Measurements from ENCODE around the gene EPS8L3.

Gene EPS8L3

GRCh38 chr1:109793486-109794318, 30.0 kb upstream of the EPS8L3 start:
- no peak for DNase-seq (ENCODE audit: low read depth, low spot score)

GRCh38 chr1:109793089-109793485, 29.4 kb upstream of the EPS8L3 start:
- DNase-seq (ENCODE audit: low read depth, low spot score) = no peak

GRCh38 chr1:109792056-109792831, 28.5 kb upstream of the EPS8L3 start:
- DNase-seq (ENCODE audit: low read depth, low spot score) = no peak

- no peak for DNase-seq (ENCODE audit: low read depth, low spot score)
Observed at GRCh38 chr1:109791495-109792043, 27.8 kb upstream of the EPS8L3 start.

GRCh38 chr1:109790735-109791494, 27.2 kb upstream of the EPS8L3 start:
- DNase-seq (ENCODE audit: low read depth, low spot score) = no peak

GRCh38 chr1:109790329-109790728, 26.6 kb upstream of the EPS8L3 start:
- DNase-seq (ENCODE audit: low read depth, low spot score) = no peak

GRCh38 chr1:109789551-109790180, 25.9 kb upstream of the EPS8L3 start:
- no peak for DNase-seq (ENCODE audit: low read depth, low spot score)

GRCh38 chr1:109788695-109789521, 25.2 kb upstream of the EPS8L3 start:
- no peak for DNase-seq (ENCODE audit: low read depth, low spot score)

- no peak for DNase-seq (ENCODE audit: low read depth, low spot score)
Observed at GRCh38 chr1:109787845-109788601, 24.3 kb upstream of the EPS8L3 start.

GRCh38 chr1:109787211-109787844, 23.6 kb upstream of the EPS8L3 start:
- DNase-seq (ENCODE audit: low read depth, low spot score) = no peak

- no peak for DNase-seq (ENCODE audit: low read depth, low spot score)
Observed at GRCh38 chr1:109786531-109787021, 22.9 kb upstream of the EPS8L3 start.

GRCh38 chr1:109786112-109786480, 22.4 kb upstream of the EPS8L3 start:
- DNase-seq (ENCODE audit: low read depth, low spot score) = no peak

GRCh38 chr1:109785446-109786111, 21.9 kb upstream of the EPS8L3 start:
- DNase-seq (ENCODE audit: low read depth, low spot score) = no peak

GRCh38 chr1:109784551-109785252, 21.0 kb upstream of the EPS8L3 start:
- no peak for DNase-seq (ENCODE audit: low read depth, low spot score)

- no peak for DNase-seq (ENCODE audit: low read depth, low spot score)
Observed at GRCh38 chr1:109783436-109783835, 19.7 kb upstream of the EPS8L3 start.

- no peak for DNase-seq (ENCODE audit: low read depth, low spot score)
Observed at GRCh38 chr1:109782927-109783326, 19.2 kb upstream of the EPS8L3 start.

- DNase-seq (ENCODE audit: low read depth, low spot score) = no peak
Observed at GRCh38 chr1:109782514-109782913, 18.8 kb upstream of the EPS8L3 start.

- DNase-seq (ENCODE audit: low read depth, low spot score) = no peak
Observed at GRCh38 chr1:109781806-109782205, 18.1 kb upstream of the EPS8L3 start.

Data from iPS DF 19.7 (cell line).